Hematopoietic multipotent progenitor cell (in vitro differentiated cells): Measurements from ENCODE around the gene TBPL1. TPM values are rescaled to one million over a fixed set of nuclear protein-coding genes. Genes with fewer than 3 reads are reported as not detected.
A peak's percentile ranks its signal among the peaks of the same experiment; 100 is the strongest.
"Not testable (repeated sequence)": the region's sequence is repeated elsewhere in the genome, so short reads cannot be mapped to it uniquely, and the experiment has no call there.

Experiments
- DNase-seq, 3 donors: peaks; one replicate each; pipeline ENCODE4 v3.0.0-alpha.2; 2011 to 2015; ENCODE audit warnings: low read depth in 2 of 3, low spot score in 2 of 3
- total RNA-seq: library from RNA; depleted of rRNA; stranded (reverse); fragments of >200 nt; gene quantifications from one replicate; pipeline ENCODE4 v1.2.3, GENCODE V29; 2012

Gene TBPL1
- total RNA-seq, 1 donor = 4.3 TPM

- DNase-seq = peak; percentile 16 to 84 (median 72)
Measured at GRCh38 chr6:133951881-133952814, 876 bp upstream of the TBPL1 start.

- no peak for DNase-seq
Measured at GRCh38 chr6:133953634-133954415, 801 bp downstream of the TBPL1 start.

GRCh38 chr6:133954657-133955576 lies 1.9 kb downstream of the TBPL1 start:
- no peak for DNase-seq

GRCh38 chr6:133955582-133956415 lies 2.8 kb downstream of the TBPL1 start:
- no peak for DNase-seq

GRCh38 chr6:133956416-133957049 lies 3.5 kb downstream of the TBPL1 start:
- DNase-seq = no peak

- DNase-seq = no peak
Measured at GRCh38 chr6:133957227-133957626, 4.2 kb downstream of the TBPL1 start.

- DNase-seq = peak in 2 of 3 donors; percentile 19 to 30
Measured at GRCh38 chr6:133957780-133958242, 4.8 kb downstream of the TBPL1 start.

- DNase-seq = no peak
Measured at GRCh38 chr6:133958791-133959190, 5.8 kb downstream of the TBPL1 start.

- no peak for DNase-seq
Measured at GRCh38 chr6:133959667-133960368, 6.8 kb downstream of the TBPL1 start.

GRCh38 chr6:133961831-133962230 lies 8.8 kb downstream of the TBPL1 start:
- no peak for DNase-seq

- DNase-seq = no peak
Measured at GRCh38 chr6:133964052-133964451, 11.0 kb downstream of the TBPL1 start.

- DNase-seq = no peak
Measured at GRCh38 chr6:133964702-133965101, 11.7 kb downstream of the TBPL1 start.

GRCh38 chr6:133965817-133966360 lies 12.9 kb downstream of the TBPL1 start:
- no peak for DNase-seq

- no peak for DNase-seq
Measured at GRCh38 chr6:133966654-133967329, 13.8 kb downstream of the TBPL1 start.

- no peak for DNase-seq
Measured at GRCh38 chr6:133967347-133967746, 14.3 kb downstream of the TBPL1 start.

GRCh38 chr6:133967835-133968234 lies 14.8 kb downstream of the TBPL1 start:
- DNase-seq = not testable (repeated sequence)

GRCh38 chr6:133969285-133969920 lies 16.4 kb downstream of the TBPL1 start:
- no peak for DNase-seq
